ENCODE measurements around the gene SPTLC1. TPM values are rescaled to one million over a fixed set of nuclear protein-coding genes. Genes with fewer than 3 reads are reported as not detected.

The SPTLC1 gene
- total and polyA plus RNA-seq, 2 of the 13 experiments (the other 11 are each of a cell fraction or from before 2014, with no cell fraction given): 56.2 to 72.5 TPM

GRCh38 chr9:92140074-92140753 lies 25.0 kb upstream of the SPTLC1 start (continued):
- no peak for TF ChIP-seq ZNF326 (CRISPR knock-in tag; IDR thresholded peaks at IDR 0.05; ENCODE audit: borderline replicate concordance)
- no peak for TF ChIP-seq KAT2B (IDR thresholded peaks at IDR 0.05; ENCODE audit: borderline replicate concordance, low read depth, low read length)
- no peak for TF ChIP-seq ZNF569 (CRISPR knock-in tag; IDR thresholded peaks at IDR 0.05; ENCODE audit: borderline replicate concordance)
- TF ChIP-seq ZNF205 (CRISPR knock-in tag; IDR thresholded peaks at IDR 0.05): no peak
- TF ChIP-seq ZBTB38 (CRISPR knock-in tag; IDR thresholded peaks at IDR 0.05): peak; percentile 58; the same call in 1 of the 2 replicates
- no peak for TF ChIP-seq BRCA1 (CRISPR knock-in tag; IDR thresholded peaks at IDR 0.05)
- no peak for TF ChIP-seq ZNF646 (CRISPR knock-in tag; IDR thresholded peaks at IDR 0.05)
- TF ChIP-seq ZFP41 (CRISPR knock-in tag; IDR thresholded peaks at IDR 0.05; ENCODE audit: borderline replicate concordance): no peak
- peak; percentile 81; the same call in 1 of the 2 replicates for TF ChIP-seq RFXAP (CRISPR knock-in tag; IDR thresholded peaks at IDR 0.05; ENCODE audit: borderline replicate concordance)
- peak; percentile 66; the same call in 1 of the 2 replicates for TF ChIP-seq ZNF747 (CRISPR knock-in tag; IDR thresholded peaks at IDR 0.05; ENCODE audit: borderline replicate concordance)
- TF ChIP-seq ZNF557 (CRISPR knock-in tag; IDR thresholded peaks at IDR 0.05): 0 out of 2 replicates have a peak, but pooled peaks have one; percentile 65
- TF ChIP-seq ZNF280B (CRISPR knock-in tag; IDR thresholded peaks at IDR 0.05; ENCODE audit: borderline replicate concordance): peak; percentile 89
- TF ChIP-seq PRDM15 (CRISPR knock-in tag; IDR thresholded peaks at IDR 0.05): no peak; the same call in 1 of the 2 replicates
